ENCODE measurements around the gene TEAD1.

DNA sequence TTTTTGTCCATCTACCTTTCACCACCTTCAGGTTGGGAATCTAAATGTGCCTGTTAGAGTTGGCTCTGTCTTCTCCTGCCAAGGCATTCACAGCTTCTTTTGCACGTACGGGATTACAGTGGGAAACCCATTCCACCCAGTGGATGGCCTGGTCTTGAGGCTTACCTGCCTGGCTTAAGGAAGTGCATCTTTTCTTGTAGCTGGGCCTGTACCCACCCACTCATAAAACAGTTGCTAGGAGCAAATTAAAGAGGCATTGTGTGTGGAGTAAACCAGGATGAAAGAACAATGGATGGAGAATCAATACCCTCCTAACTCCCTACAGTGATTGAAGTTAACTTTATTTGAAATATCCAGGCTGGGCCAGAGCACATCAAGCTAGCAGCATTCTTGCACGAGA is 71.6 kb downstream of the TEAD1 start:
- TF ChIP-seq, protein P1, sequence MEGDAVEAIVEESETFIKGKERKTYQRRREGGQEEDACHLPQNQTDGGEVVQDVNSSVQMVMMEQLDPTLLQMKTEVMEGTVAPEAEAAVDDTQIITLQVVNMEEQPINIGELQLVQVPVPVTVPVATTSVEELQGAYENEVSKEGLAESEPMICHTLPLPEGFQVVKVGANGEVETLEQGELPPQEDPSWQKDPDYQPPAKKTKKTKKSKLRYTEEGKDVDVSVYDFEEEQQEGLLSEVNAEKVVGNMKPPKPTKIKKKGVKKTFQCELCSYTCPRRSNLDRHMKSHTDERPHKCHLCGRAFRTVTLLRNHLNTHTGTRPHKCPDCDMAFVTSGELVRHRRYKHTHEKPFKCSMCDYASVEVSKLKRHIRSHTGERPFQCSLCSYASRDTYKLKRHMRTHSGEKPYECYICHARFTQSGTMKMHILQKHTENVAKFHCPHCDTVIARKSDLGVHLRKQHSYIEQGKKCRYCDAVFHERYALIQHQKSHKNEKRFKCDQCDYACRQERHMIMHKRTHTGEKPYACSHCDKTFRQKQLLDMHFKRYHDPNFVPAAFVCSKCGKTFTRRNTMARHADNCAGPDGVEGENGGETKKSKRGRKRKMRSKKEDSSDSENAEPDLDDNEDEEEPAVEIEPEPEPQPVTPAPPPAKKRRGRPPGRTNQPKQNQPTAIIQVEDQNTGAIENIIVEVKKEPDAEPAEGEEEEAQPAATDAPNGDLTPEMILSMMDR (IDR thresholded peaks at IDR 0.05; ENCODE audit: insufficient read depth, low read length) = no peak
- no peak for TF ChIP-seq POLR2AphosphoS5 (IDR thresholded peaks at IDR 0.05; ENCODE audit: low read depth)
